ENCODE data around the gene CABLES1.

DNA sequence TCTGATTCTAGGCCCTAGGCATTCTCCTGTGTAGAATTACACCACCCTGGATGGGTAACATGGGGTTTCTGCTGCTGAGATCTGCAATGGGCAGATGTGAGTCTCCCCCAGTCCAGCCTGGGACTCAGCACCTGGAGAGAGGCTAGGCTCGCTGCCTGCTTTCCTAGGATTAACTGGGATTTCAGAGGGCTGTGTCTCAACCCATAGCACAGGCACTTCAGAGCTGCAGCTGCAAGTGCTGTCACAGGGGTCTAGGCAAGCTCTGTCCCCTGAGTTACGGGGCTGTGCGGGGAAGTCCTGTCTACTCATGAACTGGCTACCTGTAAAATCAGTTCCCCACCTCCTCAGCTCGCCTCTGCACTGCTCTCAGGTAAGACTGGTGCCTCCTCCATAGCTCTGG lies 51.5 kb downstream of the CABLES1 start:
- TF ChIP-seq, protein P1, sequence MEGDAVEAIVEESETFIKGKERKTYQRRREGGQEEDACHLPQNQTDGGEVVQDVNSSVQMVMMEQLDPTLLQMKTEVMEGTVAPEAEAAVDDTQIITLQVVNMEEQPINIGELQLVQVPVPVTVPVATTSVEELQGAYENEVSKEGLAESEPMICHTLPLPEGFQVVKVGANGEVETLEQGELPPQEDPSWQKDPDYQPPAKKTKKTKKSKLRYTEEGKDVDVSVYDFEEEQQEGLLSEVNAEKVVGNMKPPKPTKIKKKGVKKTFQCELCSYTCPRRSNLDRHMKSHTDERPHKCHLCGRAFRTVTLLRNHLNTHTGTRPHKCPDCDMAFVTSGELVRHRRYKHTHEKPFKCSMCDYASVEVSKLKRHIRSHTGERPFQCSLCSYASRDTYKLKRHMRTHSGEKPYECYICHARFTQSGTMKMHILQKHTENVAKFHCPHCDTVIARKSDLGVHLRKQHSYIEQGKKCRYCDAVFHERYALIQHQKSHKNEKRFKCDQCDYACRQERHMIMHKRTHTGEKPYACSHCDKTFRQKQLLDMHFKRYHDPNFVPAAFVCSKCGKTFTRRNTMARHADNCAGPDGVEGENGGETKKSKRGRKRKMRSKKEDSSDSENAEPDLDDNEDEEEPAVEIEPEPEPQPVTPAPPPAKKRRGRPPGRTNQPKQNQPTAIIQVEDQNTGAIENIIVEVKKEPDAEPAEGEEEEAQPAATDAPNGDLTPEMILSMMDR (IDR thresholded peaks at IDR 0.05), result no peak
- no peak for TF ChIP-seq POLR2A (IDR thresholded peaks at IDR 0.05)

Measured in Peyer's patch (tissue), 4 donors.